Activated CD8-positive, alpha-beta T cell treated with anti-CD3 and anti-CD28 coated beads for 36 hours (primary cell): ENCODE results near the gene TGM1. TPM values are rescaled to one million over a fixed set of nuclear protein-coding genes. Genes with fewer than 3 reads are reported as not detected.
A peak's percentile ranks its signal among the peaks of the same experiment; 100 is the strongest.
"Not testable (repeated sequence)": the region's sequence is repeated elsewhere in the genome, so short reads cannot be mapped to it uniquely, and the experiment has no call there.

Source experiments
- ATAC-seq: fragments of 200-7000 bp; cut with Tn5 transposase; one replicate; pipeline ENCODE4 v1.10.0; 2021; ENCODE audit warnings: mild to moderate bottlenecking, moderate library complexity
- CTCF ChIA-PET: fragments of 350-600 bp; sonication (Branson Sonifier 250); formaldehyde crosslinking; loops from one replicate; lab custom pipeline; 2021; ENCODE audit warnings: antibody characterized with exemption; lab: Charles Lee
- POLR2A ChIA-PET: fragments of 350-600 bp; sonication (Branson Sonifier 250); formaldehyde crosslinking; loops from one replicate; lab custom pipeline; 2021; ENCODE audit warnings: antibody characterized with exemption; lab: Charles Lee
- DNase-seq: peaks from one replicate; pipeline ENCODE4 v3.0.0-alpha.2; 2020
- H3K27ac Mint-ChIP-seq: one replicate; pipeline ENCODE4 v1.8.0; 2021; ENCODE audit warnings: mild to moderate bottlenecking, mixed read lengths
- H3K27me3 Mint-ChIP-seq: one replicate; pipeline ENCODE4 v1.8.0; 2021; ENCODE audit warnings: mixed read lengths
- H3K36me3 Mint-ChIP-seq: one replicate; pipeline ENCODE4 v1.8.0; 2021; ENCODE audit warnings: low read depth, mixed read lengths
- H3K4me1 Mint-ChIP-seq: one replicate; pipeline ENCODE4 v1.8.0; 2021; ENCODE audit warnings: low read depth, mixed read lengths
- H3K4me3 Mint-ChIP-seq: one replicate; pipeline ENCODE4 v1.8.0; 2021; ENCODE audit warnings: mild to moderate bottlenecking, moderate library complexity, mixed read lengths
- H3K9me3 Mint-ChIP-seq: one replicate; pipeline ENCODE4 v1.8.0; 2021; ENCODE audit warnings: mixed read lengths
- intact Hi-C: fragments of 100-400 bp; cut with micrococcal nuclease; formaldehyde crosslinking; loops from one replicate; pipeline ENCODE4 v1.10.0; 2022
- total RNA-seq, 2 experiments: library from RNA; stranded (reverse); gene quantifications; one replicate each; pipeline ENCODE4 v1.2.3, GENCODE V29; 2021
- TF ChIP-seq, protein P1 (sequence below): fragments of 200-600 bp; IDR thresholded peaks from one replicate; pipeline ENCODE4 v1.8.0; 2022; ENCODE audit warnings: antibody characterized with exemption, mild to moderate bottlenecking

TGM1 gene
- total RNA-seq, 2 experiments from 2014 or later: 3.0 to 3.1 TPM

DNA sequence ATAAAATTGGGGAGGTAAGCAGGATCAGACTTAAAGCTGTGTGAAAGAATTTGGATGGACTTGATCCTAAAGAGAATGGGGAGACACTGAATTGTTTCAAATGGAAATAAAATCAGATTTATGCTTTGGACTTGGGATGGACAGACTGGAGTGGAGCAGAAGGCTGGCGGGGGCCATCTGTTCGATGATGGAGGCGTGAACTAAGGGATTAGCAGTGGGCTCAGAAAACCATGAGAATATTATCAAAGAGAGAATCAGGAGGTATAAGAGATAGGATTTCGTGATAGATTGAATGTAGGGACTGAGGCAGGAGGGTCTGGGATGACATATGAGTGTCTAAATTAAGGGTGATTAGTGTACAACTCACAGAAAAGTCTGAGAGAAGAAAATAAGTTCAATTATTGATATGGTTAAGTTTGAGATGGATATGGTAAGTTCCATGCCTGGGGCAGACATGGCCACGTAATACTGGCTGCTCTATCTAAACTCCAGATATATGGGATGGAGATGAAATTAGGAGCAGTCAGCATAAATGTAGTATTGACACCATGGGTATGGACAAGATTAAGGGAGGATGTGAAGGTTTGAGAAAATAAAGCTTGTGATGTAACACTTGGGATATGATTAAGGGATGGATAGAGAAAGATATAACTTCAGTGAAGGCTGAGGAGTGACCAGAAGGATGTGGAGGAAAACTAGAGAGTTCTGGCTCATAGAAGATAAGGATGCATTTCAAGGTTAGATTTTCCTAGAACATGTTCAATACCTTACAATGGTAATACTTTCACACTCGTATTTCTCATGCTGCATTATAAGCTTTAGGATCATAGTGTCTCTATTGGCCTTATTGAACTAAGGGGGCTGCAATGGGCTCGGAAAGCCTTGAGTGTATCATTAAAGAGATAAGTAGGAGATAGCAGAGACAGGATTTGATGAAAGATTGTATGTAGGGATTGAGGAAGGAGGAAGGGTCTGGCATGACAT lies 58.5 kb downstream of the TGM1 start:
- Mint-ChIP-seq H3K27me3 (no peaks in the 10 kb centered on the region), H3K36me3 (peaks cover 77% of the 10 kb centered on the region), H3K27ac (peak overlapping the region; percentile 7), H3K4me3 (no peak overlapping the region), H3K4me1 (peaks cover 44% of the 10 kb centered on the region), H3K9me3 (peaks cover 13% of the 10 kb centered on the region)
- TF ChIP-seq, protein P1, sequence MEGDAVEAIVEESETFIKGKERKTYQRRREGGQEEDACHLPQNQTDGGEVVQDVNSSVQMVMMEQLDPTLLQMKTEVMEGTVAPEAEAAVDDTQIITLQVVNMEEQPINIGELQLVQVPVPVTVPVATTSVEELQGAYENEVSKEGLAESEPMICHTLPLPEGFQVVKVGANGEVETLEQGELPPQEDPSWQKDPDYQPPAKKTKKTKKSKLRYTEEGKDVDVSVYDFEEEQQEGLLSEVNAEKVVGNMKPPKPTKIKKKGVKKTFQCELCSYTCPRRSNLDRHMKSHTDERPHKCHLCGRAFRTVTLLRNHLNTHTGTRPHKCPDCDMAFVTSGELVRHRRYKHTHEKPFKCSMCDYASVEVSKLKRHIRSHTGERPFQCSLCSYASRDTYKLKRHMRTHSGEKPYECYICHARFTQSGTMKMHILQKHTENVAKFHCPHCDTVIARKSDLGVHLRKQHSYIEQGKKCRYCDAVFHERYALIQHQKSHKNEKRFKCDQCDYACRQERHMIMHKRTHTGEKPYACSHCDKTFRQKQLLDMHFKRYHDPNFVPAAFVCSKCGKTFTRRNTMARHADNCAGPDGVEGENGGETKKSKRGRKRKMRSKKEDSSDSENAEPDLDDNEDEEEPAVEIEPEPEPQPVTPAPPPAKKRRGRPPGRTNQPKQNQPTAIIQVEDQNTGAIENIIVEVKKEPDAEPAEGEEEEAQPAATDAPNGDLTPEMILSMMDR: no peak
- ATAC-seq: no peak
- intact Hi-C loops: no loop called here
- CTCF ChIA-PET: interaction anchor here (1.8 kb wide), 2 partner anchors 44 to 103 kb away, joined by 4 to 5 read pairs; partner anchors contain the start of gene CIDEB
- POLR2A ChIA-PET: interaction anchor here (1.0 to 8.5 kb wide), 5 partner anchors 9 to 227 kb away, joined by 3 to 58 read pairs (median 4); partner anchors contain the start of genes CHMP4A, IRF9, MDP1 and TM9SF1
- DNase-seq: no peak

DNA sequence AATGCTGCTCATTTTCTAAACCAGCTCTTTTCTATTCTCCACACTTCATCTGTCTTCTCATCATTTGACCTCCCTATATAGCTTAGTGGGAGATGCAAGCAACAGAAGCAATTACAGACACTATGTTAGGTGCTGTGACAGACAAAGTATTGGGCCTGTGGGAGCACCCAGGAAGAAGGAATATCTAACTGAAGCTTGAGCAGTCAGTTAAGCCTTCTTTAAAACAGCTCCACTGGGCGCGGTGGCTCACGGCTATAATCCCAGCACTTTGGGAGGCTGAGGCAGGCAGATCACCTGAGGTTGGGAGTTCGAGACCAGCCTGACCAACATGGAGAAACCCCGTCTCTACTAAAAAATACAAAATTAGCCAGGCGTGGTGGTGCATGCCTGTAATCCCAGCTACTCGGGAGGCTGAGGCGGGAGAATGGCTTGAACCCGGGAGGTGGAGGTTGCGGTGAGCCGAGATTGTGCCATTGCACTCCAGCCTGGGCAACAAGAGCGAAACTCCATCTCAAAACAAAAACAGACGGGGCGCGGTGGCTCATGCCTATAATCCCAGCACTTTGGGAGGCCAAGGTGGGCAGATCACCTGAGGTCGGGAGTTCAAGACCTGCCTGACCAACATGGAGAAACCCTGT lies 59.6 kb downstream of the TGM1 start:
- H3K27me3 Mint-ChIP-seq, intact Hi-C loops, ATAC-seq, DNase-seq, H3K27ac Mint-ChIP-seq, H3K4me3 Mint-ChIP-seq: not testable (repeated sequence)
- ChIA-PET CTCF (interaction anchor here (1.1 to 1.8 kb wide), 3 partner anchors 43 to 104 kb away, joined by 3 to 5 read pairs (median 4); partner anchors contain the start of gene CIDEB), POLR2A (interaction anchor here (1.0 to 8.5 kb wide), 4 partner anchors 8 to 42 kb away, joined by 3 to 58 read pairs (median 4); partner anchors contain the start of genes CHMP4A, IRF9 and TM9SF1)
- Mint-ChIP-seq H3K4me1 (peaks cover 53% of the 10 kb centered on the region), H3K9me3 (peaks cover 17% of the 10 kb centered on the region), H3K36me3 (peaks cover 82% of the 10 kb centered on the region)

DNA sequence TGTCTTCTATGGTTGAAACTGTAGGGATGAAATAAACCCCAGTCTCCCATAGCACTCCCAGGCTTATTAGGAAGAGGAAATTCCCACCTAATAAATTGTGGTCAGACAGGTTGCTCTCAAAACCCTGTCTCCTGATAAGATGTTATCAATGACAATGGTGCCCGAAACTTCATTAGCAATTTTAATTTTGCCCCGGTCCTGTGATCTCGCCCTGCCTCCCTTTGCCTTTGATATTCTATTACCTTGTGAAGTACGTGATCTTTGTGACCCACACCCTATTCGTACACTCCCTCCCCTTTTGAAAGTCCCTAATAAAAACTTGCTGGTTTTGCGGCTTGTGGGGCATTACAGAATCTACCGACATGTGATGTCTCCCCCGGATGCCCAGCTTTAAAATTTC lies 60.4 kb downstream of the TGM1 start:
- intact Hi-C loops, H3K27ac Mint-ChIP-seq, DNase-seq, ATAC-seq, H3K27me3 Mint-ChIP-seq, H3K4me3 Mint-ChIP-seq: not testable (repeated sequence)
- Mint-ChIP-seq H3K9me3 (peaks cover 17% of the 10 kb centered on the region), H3K4me1 (peaks cover 49% of the 10 kb centered on the region), H3K36me3 (peaks cover 76% of the 10 kb centered on the region)
- ChIA-PET CTCF (interaction anchor here (1.1 to 1.8 kb wide), 3 partner anchors 42 to 105 kb away, joined by 3 to 5 read pairs (median 4); partner anchors contain the start of gene CIDEB), POLR2A (interaction anchor here (1.0 kb wide), 1 partner anchor 11 kb away, joined by 3 read pairs; the partner anchor contains the start of gene CHMP4A)

Other genes starting within 250 kb of the TGM1 start
- gene CARMIL3, start 211.2 kb downstream of the TGM1 start, total RNA-seq: under 1 TPM; 0.63 to 0.83 TPM
- not detected for gene CPNE6, start 191.6 kb downstream of the TGM1 start, total RNA-seq
- 10 to 100 TPM; 90.3 to 93.1 TPM for gene PCK2, start 168.9 kb downstream of the TGM1 start, total RNA-seq
- 10 to 100 TPM; 59.9 to 63.9 TPM for gene DCAF11, start 148.4 kb downstream of the TGM1 start, total RNA-seq
- gene NRL, start 148.2 kb downstream of the TGM1 start, total RNA-seq: 1 to 10 TPM; 1.8 to 2.5 TPM
- gene FITM1, start 132.5 kb downstream of the TGM1 start, total RNA-seq: under 1 TPM; 0.56 to 0.69 TPM
- 100 to 1,000 TPM; 451 to 460 TPM for gene PSME1, start 127.0 kb downstream of the TGM1 start, total RNA-seq
- 10 to 100 TPM; 39.0 to 39.9 TPM for gene EMC9, start 121.6 kb downstream of the TGM1 start, total RNA-seq
- 100 to 1,000 TPM; 440 TPM for gene PSME2, start 116.6 kb downstream of the TGM1 start, total RNA-seq
- gene RNF31, start 115.7 kb downstream of the TGM1 start, total RNA-seq: 10 to 100 TPM; 71.6 to 75.0 TPM
- 100 to 1,000 TPM; 112 to 118 TPM for gene IRF9, start 101.9 kb downstream of the TGM1 start, total RNA-seq
- 10 to 100 TPM; 25.0 to 32.9 TPM for gene REC8, start 91.1 kb downstream of the TGM1 start, total RNA-seq
- gene IPO4, start 74.4 kb downstream of the TGM1 start, total RNA-seq: 100 to 1,000 TPM in 1 of 2 experiments, 10 to 100 TPM in 1; 98.4 to 102 TPM
- 10 to 100 TPM; 16.3 to 18.0 TPM for gene TM9SF1, start 67.7 kb downstream of the TGM1 start, total RNA-seq
- under 1 TPM in 1 of 2 experiments, not detected in 1; 0.18 TPM for gene TSSK4, start 57.5 kb downstream of the TGM1 start, total RNA-seq
- gene CHMP4A, start 49.7 kb downstream of the TGM1 start, total RNA-seq: 10 to 100 TPM; 55.6 to 61.8 TPM
- 10 to 100 TPM; 11.2 to 11.3 TPM for gene MDP1, start 47.1 kb downstream of the TGM1 start, total RNA-seq
- gene NEDD8, start 30.8 kb downstream of the TGM1 start, total RNA-seq: 100 to 1,000 TPM; 167 to 172 TPM
- 10 to 100 TPM; 45.6 to 49.3 TPM for gene GMPR2, start 30.2 kb downstream of the TGM1 start, total RNA-seq
- 10 to 100 TPM; 77.4 to 84.9 TPM for gene TINF2, start 20.6 kb downstream of the TGM1 start, total RNA-seq
- gene RABGGTA, start 8.4 kb upstream of the TGM1 start, total RNA-seq: 10 to 100 TPM; 37.6 to 42.7 TPM
- gene DHRS1, start 36.6 kb upstream of the TGM1 start, total RNA-seq: 10 to 100 TPM; 11.9 to 13.6 TPM
- 10 to 100 TPM; 33.5 to 33.6 TPM for gene NOP9, start 36.7 kb upstream of the TGM1 start, total RNA-seq
- 10 to 100 TPM; 12.1 to 13.6 TPM for gene CIDEB, start 44.8 kb upstream of the TGM1 start, total RNA-seq
- 10 to 100 TPM in 1 of 2 experiments, 1 to 10 TPM in 1; 9.6 to 12.0 TPM for gene LTB4R2, start 47.0 kb upstream of the TGM1 start, total RNA-seq
- gene LTB4R, start 48.3 kb upstream of the TGM1 start, total RNA-seq: 10 to 100 TPM; 11.6 to 11.7 TPM
- gene ADCY4, start 71.9 kb upstream of the TGM1 start, total RNA-seq: 1 to 10 TPM; 1.3 to 1.5 TPM
- gene RIPK3, start 76.8 kb upstream of the TGM1 start, total RNA-seq: 1 to 10 TPM; 5.9 to 6.5 TPM
- gene NFATC4, start 105.0 kb upstream of the TGM1 start, total RNA-seq: 1 to 10 TPM; 1.3 to 2.0 TPM
- under 1 TPM; 0.05 to 0.27 TPM for gene NYNRIN, start 135.8 kb upstream of the TGM1 start, total RNA-seq
- 1 to 10 TPM; 2.9 TPM for gene CBLN3, start 166.5 kb upstream of the TGM1 start, total RNA-seq
- 10 to 100 TPM; 47.5 to 51.7 TPM for gene KHNYN, start 166.8 kb upstream of the TGM1 start, total RNA-seq
- gene SDR39U1, start 179.6 kb upstream of the TGM1 start, total RNA-seq: 10 to 100 TPM; 43.6 to 55.5 TPM
- under 1 TPM in 1 of 2 experiments, not detected in 1; 0.34 TPM for gene CMA1, start 245.1 kb upstream of the TGM1 start, total RNA-seq